Measurements from ENCODE around the gene LTN1.

The LTN1 gene

GRCh38 chr21:28937737-28938136 lies 54.9 kb downstream of the LTN1 start:
- Histone ChIP-seq H3F3A (ENCODE audit: low read depth) (no peaks in the 10 kb centered on the region), H4K20me1 (ENCODE audit: insufficient read depth, low read length, poor library complexity, severe bottlenecking) (no peaks in the 10 kb centered on the region), H3K36me3 (ENCODE audit: insufficient read depth, low read length) (peaks cover 52% of the 10 kb centered on the region; the same call in 1 of the 2 replicates), H3K79me2 (ENCODE audit: insufficient read depth, low read length) (no peaks in the 10 kb centered on the region), H3K9ac (ENCODE audit: low read depth, low read length, poor library complexity, severe bottlenecking) (no peak overlapping the region), H2AFZ (ENCODE audit: low read length) (no peak overlapping the region), H3K4me3 (ENCODE audit: low read length, poor library complexity, severe bottlenecking) (no peak overlapping the region), H3K9me3 (ENCODE audit: insufficient read depth, low read depth, low read length) (no peaks in the 10 kb centered on the region), H3K4me2 (ENCODE audit: low read depth, low read length, poor library complexity, severe bottlenecking) (no peak overlapping the region), H3K27me3 (ENCODE audit: insufficient read depth, low read length, poor library complexity, severe bottlenecking) (no peaks in the 10 kb centered on the region), H3K4me1 (ENCODE audit: insufficient read depth, low read length, poor library complexity, severe bottlenecking) (no peaks in the 10 kb centered on the region), H3K9me2 (replicated peaks; ENCODE audit: low read depth, low read length) (no peaks in the 10 kb centered on the region)
- TF ChIP-seq, protein P1, sequence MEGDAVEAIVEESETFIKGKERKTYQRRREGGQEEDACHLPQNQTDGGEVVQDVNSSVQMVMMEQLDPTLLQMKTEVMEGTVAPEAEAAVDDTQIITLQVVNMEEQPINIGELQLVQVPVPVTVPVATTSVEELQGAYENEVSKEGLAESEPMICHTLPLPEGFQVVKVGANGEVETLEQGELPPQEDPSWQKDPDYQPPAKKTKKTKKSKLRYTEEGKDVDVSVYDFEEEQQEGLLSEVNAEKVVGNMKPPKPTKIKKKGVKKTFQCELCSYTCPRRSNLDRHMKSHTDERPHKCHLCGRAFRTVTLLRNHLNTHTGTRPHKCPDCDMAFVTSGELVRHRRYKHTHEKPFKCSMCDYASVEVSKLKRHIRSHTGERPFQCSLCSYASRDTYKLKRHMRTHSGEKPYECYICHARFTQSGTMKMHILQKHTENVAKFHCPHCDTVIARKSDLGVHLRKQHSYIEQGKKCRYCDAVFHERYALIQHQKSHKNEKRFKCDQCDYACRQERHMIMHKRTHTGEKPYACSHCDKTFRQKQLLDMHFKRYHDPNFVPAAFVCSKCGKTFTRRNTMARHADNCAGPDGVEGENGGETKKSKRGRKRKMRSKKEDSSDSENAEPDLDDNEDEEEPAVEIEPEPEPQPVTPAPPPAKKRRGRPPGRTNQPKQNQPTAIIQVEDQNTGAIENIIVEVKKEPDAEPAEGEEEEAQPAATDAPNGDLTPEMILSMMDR (conservative IDR thresholded peaks at IDR 0.05; ENCODE audit: low read length), result no peak
- no peak for TF ChIP-seq EZH2phosphoT487 (IDR thresholded peaks at IDR 0.05; ENCODE audit: borderline replicate concordance)

- Histone ChIP-seq H3K36me3 (ENCODE audit: insufficient read depth, low read length) (peaks cover 42% of the 10 kb centered on the region; the same call in 1 of the 2 replicates), H3K4me3 (ENCODE audit: low read length, poor library complexity, severe bottlenecking) (no peak overlapping the region), H4K20me1 (ENCODE audit: insufficient read depth, low read length, poor library complexity, severe bottlenecking) (no peaks in the 10 kb centered on the region), H3K4me1 (ENCODE audit: insufficient read depth, low read length, poor library complexity, severe bottlenecking) (no peaks in the 10 kb centered on the region), H3K79me2 (ENCODE audit: insufficient read depth, low read length) (no peaks in the 10 kb centered on the region), H2AFZ (ENCODE audit: low read length) (no peak overlapping the region), H3F3A (ENCODE audit: low read depth) (no peaks in the 10 kb centered on the region), H3K9ac (ENCODE audit: low read depth, low read length, poor library complexity, severe bottlenecking) (no peak overlapping the region), H3K9me3 (ENCODE audit: insufficient read depth, low read depth, low read length) (no peaks in the 10 kb centered on the region), H3K27me3 (ENCODE audit: insufficient read depth, low read length, poor library complexity, severe bottlenecking) (no peaks in the 10 kb centered on the region), H3K9me2 (replicated peaks; ENCODE audit: low read depth, low read length) (no peaks in the 10 kb centered on the region), H3K4me2 (ENCODE audit: low read depth, low read length, poor library complexity, severe bottlenecking) (no peak overlapping the region)
- TF ChIP-seq, protein P1 (conservative IDR thresholded peaks at IDR 0.05; ENCODE audit: low read length), result no peak
- TF ChIP-seq EZH2phosphoT487 (IDR thresholded peaks at IDR 0.05; ENCODE audit: borderline replicate concordance), result no peak
Measured at GRCh38 chr21:28936721-28937120, 56.0 kb downstream of the LTN1 start.

- H3F3A ChIP-seq (ENCODE audit: low read depth), result no peaks in the 10 kb centered on the region
- H3K4me1 ChIP-seq (ENCODE audit: insufficient read depth, low read length, poor library complexity, severe bottlenecking), result no peaks in the 10 kb centered on the region
- no peaks in the 10 kb centered on the region for H3K79me2 ChIP-seq (ENCODE audit: insufficient read depth, low read length)
- H3K4me3 ChIP-seq (ENCODE audit: low read length, poor library complexity, severe bottlenecking), result no peak overlapping the region
- TF ChIP-seq, protein P1 (conservative IDR thresholded peaks at IDR 0.05; ENCODE audit: low read length), result no peak
- no peak for TF ChIP-seq EZH2phosphoT487 (IDR thresholded peaks at IDR 0.05; ENCODE audit: borderline replicate concordance)
- no peak overlapping the region for H3K9ac ChIP-seq (ENCODE audit: low read depth, low read length, poor library complexity, severe bottlenecking)
- no peak overlapping the region for H2AFZ ChIP-seq (ENCODE audit: low read length)
- no peaks in the 10 kb centered on the region for H3K9me3 ChIP-seq (ENCODE audit: insufficient read depth, low read depth, low read length)
- no peaks in the 10 kb centered on the region for H4K20me1 ChIP-seq (ENCODE audit: insufficient read depth, low read length, poor library complexity, severe bottlenecking)
- no peaks in the 10 kb centered on the region for H3K9me2 ChIP-seq (replicated peaks; ENCODE audit: low read depth, low read length)
- H3K27me3 ChIP-seq (ENCODE audit: insufficient read depth, low read length, poor library complexity, severe bottlenecking), result no peaks in the 10 kb centered on the region
- peaks cover 37% of the 10 kb centered on the region; the same call in 1 of the 2 replicates for H3K36me3 ChIP-seq (ENCODE audit: insufficient read depth, low read length)
- H3K4me2 ChIP-seq (ENCODE audit: low read depth, low read length, poor library complexity, severe bottlenecking), result no peak overlapping the region
Measured at GRCh38 chr21:28936036-28936435, 56.6 kb downstream of the LTN1 start.

Measured in Loucy (cell line).